Measurements from ENCODE around the gene IDE. TPM values are rescaled to one million over a fixed set of nuclear protein-coding genes. Genes with fewer than 3 reads are reported as not detected.

Gene IDE
- polyA plus RNA-seq, 3 donors, result 10.7 to 21.8 (median 15.6) TPM

GRCh38 chr10:92508866-92509265 is 65.0 kb downstream of the IDE start:
- peaks cover 73 to 88% of the 10 kb centered on the region in 2 donors for H3K36me3 ChIP-seq (replicated peaks in 1 of 2; ENCODE audit: control insufficient read depth in 1 of 2, insufficient read depth in 2 of 2, low read length in 2 of 2)
- no peak overlapping the region for H3K4me2 ChIP-seq (replicated peaks; ENCODE audit: extremely low read depth, low read length, poor library complexity, severe bottlenecking)
- intact Hi-C loops (cut with micrococcal nuclease), result no loop called here
- TF ChIP-seq CTCF (IDR thresholded peaks at IDR 0.05), result no peak
- no peaks in the 10 kb centered on the region for H3K4me1 ChIP-seq (ENCODE audit: control insufficient read depth in 1 of 2, insufficient read depth in 2 of 2, low read length in 2 of 2)
- H3K79me2 ChIP-seq (ENCODE audit: insufficient read depth, low read length), result no peaks in the 10 kb centered on the region
- H3K27ac Mint-ChIP-seq, result no peak overlapping the region
- no peak overlapping the region for H3K27ac ChIP-seq (ENCODE audit: low read depth in 1 of 2, low read length in 2 of 2)
- H3K9me3 Mint-ChIP-seq, result no peaks in the 10 kb centered on the region
- H3K27me3 Mint-ChIP-seq (ENCODE audit: low read depth in 3 of 3), result peaks cover 0 to 2% (median 1%) of the 10 kb centered on the region in 3 donors
- no peak overlapping the region for H3K9ac ChIP-seq (ENCODE audit: insufficient read depth, low read length, poor library complexity, severe bottlenecking)
- no peaks in the 10 kb centered on the region for H3K9me3 ChIP-seq (replicated peaks in 1 of 2; ENCODE audit: control insufficient read depth in 1 of 2, insufficient read depth in 1 of 2, low read length in 2 of 2)
- no CpG with 5 or more reads among the region's 2 CpGs for WGBS (ENCODE audit: insufficient coverage)
- H2AFZ ChIP-seq (ENCODE audit: insufficient read depth, low read depth, low read length, poor library complexity, severe bottlenecking), result no peak overlapping the region
- H3K4me1 Mint-ChIP-seq, result no peaks in the 10 kb centered on the region
- H3K4me3 ChIP-seq (replicated peaks in 1 of 3; ENCODE audit: low read depth in 2 of 3, low read length in 3 of 3), result no peak overlapping the region
- no peak overlapping the region for H3K4me3 Mint-ChIP-seq
- no peak for DNase-seq
- no peaks in the 10 kb centered on the region for H3K27me3 ChIP-seq (ENCODE audit: control insufficient read depth in 2 of 2, insufficient read depth in 2 of 2, low read length in 2 of 2)
- H3K36me3 Mint-ChIP-seq, result peaks cover 53 to 76% of the 10 kb centered on the region in 2 donors
- no peaks in the 10 kb centered on the region for H4K20me1 ChIP-seq (ENCODE audit: insufficient read depth, low read length)

GRCh38 chr10:92506336-92506735 is 67.6 kb downstream of the IDE start:
- no peak for TF ChIP-seq CTCF (IDR thresholded peaks at IDR 0.05)
- no peak for DNase-seq
- H3K27ac Mint-ChIP-seq, result no peak overlapping the region
- no peaks in the 10 kb centered on the region for H3K27me3 ChIP-seq (ENCODE audit: control insufficient read depth in 2 of 2, insufficient read depth in 2 of 2, low read length in 2 of 2)
- no peak overlapping the region for H3K27ac ChIP-seq (ENCODE audit: low read depth in 1 of 2, low read length in 2 of 2)
- no peak overlapping the region for H2AFZ ChIP-seq (ENCODE audit: insufficient read depth, low read depth, low read length, poor library complexity, severe bottlenecking)
- H3K36me3 Mint-ChIP-seq, result peaks cover 55 to 69% of the 10 kb centered on the region in 2 donors
- H3K9me3 ChIP-seq (replicated peaks in 1 of 2; ENCODE audit: control insufficient read depth in 1 of 2, insufficient read depth in 1 of 2, low read length in 2 of 2), result no peaks in the 10 kb centered on the region
- no peaks in the 10 kb centered on the region for H3K9me3 Mint-ChIP-seq
- no peaks in the 10 kb centered on the region for H3K4me1 ChIP-seq (ENCODE audit: control insufficient read depth in 1 of 2, insufficient read depth in 2 of 2, low read length in 2 of 2)
- 100% methylated on average over 1 of the region's 2 CpGs for WGBS (ENCODE audit: insufficient coverage)
- H3K4me3 Mint-ChIP-seq, result no peak overlapping the region
- H4K20me1 ChIP-seq (ENCODE audit: insufficient read depth, low read length), result no peaks in the 10 kb centered on the region
- H3K4me2 ChIP-seq (replicated peaks; ENCODE audit: extremely low read depth, low read length, poor library complexity, severe bottlenecking), result no peak overlapping the region
- intact Hi-C loops (cut with micrococcal nuclease), result no loop called here
- H3K79me2 ChIP-seq (ENCODE audit: insufficient read depth, low read length), result no peaks in the 10 kb centered on the region
- no peak overlapping the region for H3K4me3 ChIP-seq (replicated peaks in 1 of 3; ENCODE audit: low read depth in 2 of 3, low read length in 3 of 3)
- H3K4me1 Mint-ChIP-seq, result no peaks in the 10 kb centered on the region
- no peak overlapping the region for H3K9ac ChIP-seq (ENCODE audit: insufficient read depth, low read length, poor library complexity, severe bottlenecking)
- peaks cover 0 to 2% (median 1%) of the 10 kb centered on the region in 3 donors for H3K27me3 Mint-ChIP-seq (ENCODE audit: low read depth in 3 of 3)
- peaks cover 70 to 89% of the 10 kb centered on the region in 2 donors for H3K36me3 ChIP-seq (replicated peaks in 1 of 2; ENCODE audit: control insufficient read depth in 1 of 2, insufficient read depth in 2 of 2, low read length in 2 of 2)

All from CD14-positive monocyte (primary cell).